ENCODE results near the gene TRIP12. TPM values are rescaled to one million over a fixed set of nuclear protein-coding genes. Genes with fewer than 3 reads are reported as not detected.

Gene TRIP12
- total and polyA plus RNA-seq, 2 of the 13 experiments (the other 11 are each of a cell fraction or from before 2014, with no cell fraction given) = 72.1 to 153 TPM

DNA sequence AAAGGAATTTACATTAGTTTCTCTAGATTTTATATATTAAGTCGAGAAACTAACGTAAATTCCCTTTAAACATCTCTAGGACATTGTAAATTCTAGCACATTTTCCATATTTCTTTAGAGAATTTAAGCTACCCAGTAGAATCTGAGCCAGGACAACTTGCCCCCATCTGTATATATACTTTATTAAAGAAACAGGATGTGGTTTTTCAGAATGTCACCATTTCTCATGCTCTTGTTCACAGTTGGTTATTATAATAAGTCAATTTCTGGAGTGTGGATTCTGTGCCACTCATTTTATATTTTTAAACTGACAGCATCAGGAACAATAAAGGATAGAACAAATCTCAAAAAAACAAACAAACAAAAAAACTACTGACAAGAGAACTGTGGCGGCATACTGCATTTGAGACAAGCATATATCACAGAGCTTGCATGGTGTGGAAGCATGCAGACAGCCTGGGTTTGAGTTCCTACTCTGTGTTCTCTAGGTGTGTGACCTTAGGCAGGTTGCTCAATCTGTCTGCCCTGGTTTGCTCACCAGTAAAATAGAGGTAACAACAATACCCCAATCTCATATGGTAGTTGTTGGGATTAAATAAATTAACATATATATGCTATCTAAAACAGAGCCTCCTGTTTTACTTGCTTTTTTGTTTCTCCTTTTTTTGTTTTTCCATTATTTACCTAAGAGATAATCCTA, 146.0 kb downstream of the TRIP12 start:
- H4K20me1 ChIP-seq (ENCODE audit: insufficient read depth, low read length) = peaks cover 6% of the 10 kb centered on the region; the same call in 1 of the 2 replicates
- no peak overlapping the region for H2AFZ ChIP-seq (ENCODE audit: low read length)
- no peak overlapping the region for H3K4me2 ChIP-seq (ENCODE audit: low read depth, low read length)
- TF ChIP-seq SATB2 (CRISPR knock-in tag; IDR thresholded peaks at IDR 0.05) (no peak), FOXK2 (IDR thresholded peaks at IDR 0.05) (no peak), KDM6A (CRISPR knock-in tag; IDR thresholded peaks at IDR 0.05; ENCODE audit: low read depth) (no peak), ZNF10 (CRISPR knock-in tag; IDR thresholded peaks at IDR 0.05; ENCODE audit: borderline replicate concordance, low read depth) (no peak), ZNF136 (CRISPR knock-in tag; IDR thresholded peaks at IDR 0.05; ENCODE audit: low read depth) (no peak), ZNF570 (CRISPR knock-in tag; IDR thresholded peaks at IDR 0.05; ENCODE audit: borderline replicate concordance) (no peak)
- TF ChIP-seq, protein P1, sequence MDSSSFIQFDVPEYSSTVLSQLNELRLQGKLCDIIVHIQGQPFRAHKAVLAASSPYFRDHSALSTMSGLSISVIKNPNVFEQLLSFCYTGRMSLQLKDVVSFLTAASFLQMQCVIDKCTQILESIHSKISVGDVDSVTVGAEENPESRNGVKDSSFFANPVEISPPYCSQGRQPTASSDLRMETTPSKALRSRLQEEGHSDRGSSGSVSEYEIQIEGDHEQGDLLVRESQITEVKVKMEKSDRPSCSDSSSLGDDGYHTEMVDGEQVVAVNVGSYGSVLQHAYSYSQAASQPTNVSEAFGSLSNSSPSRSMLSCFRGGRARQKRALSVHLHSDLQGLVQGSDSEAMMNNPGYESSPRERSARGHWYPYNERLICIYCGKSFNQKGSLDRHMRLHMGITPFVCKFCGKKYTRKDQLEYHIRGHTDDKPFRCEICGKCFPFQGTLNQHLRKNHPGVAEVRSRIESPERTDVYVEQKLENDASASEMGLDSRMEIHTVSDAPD (CRISPR knock-in tag; IDR thresholded peaks at IDR 0.05) = no peak
- TF ChIP-seq, protein P2, sequence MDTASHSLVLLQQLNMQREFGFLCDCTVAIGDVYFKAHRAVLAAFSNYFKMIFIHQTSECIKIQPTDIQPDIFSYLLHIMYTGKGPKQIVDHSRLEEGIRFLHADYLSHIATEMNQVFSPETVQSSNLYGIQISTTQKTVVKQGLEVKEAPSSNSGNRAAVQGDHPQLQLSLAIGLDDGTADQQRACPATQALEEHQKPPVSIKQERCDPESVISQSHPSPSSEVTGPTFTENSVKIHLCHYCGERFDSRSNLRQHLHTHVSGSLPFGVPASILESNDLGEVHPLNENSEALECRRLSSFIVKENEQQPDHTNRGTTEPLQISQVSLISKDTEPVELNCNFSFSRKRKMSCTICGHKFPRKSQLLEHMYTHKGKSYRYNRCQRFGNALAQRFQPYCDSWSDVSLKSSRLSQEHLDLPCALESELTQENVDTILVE (CRISPR knock-in tag; IDR thresholded peaks at IDR 0.05) = no peak
- TF ChIP-seq, protein P3, sequence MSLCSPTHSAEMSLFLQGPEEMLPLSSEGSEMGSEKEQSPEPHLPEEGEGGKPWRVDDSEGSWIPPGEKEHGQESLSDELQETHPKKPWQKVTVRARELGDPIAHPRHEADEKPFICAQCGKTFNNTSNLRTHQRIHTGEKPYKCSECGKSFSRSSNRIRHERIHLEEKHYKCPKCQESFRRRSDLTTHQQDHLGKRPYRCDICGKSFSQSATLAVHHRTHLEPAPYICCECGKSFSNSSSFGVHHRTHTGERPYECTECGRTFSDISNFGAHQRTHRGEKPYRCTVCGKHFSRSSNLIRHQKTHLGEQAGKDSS (CRISPR knock-in tag; IDR thresholded peaks at IDR 0.05; ENCODE audit: borderline replicate concordance, low read depth) = no peak
- peaks cover 23 to 80% of the 10 kb centered on the region in 2 experiments for H3K36me3 ChIP-seq (replicated peaks in 1 of 2; ENCODE audit: control insufficient read depth in 1 of 2, insufficient read depth in 2 of 2, low read length in 2 of 2)
- intact Hi-C loops (cut with micrococcal nuclease; ENCODE audit: unreplicated experiment) (no loop called here), in situ Hi-C loops (cut with HindIII; ENCODE audit: extremely low pct_ligation_motif_present, low pct_unique_long_range_greater_than_20kb) (no loop called here)
- WGBS (ENCODE audit: low lambda C conversion rate) = 99% methylated on average over 3 of the region's 3 CpGs
- no peaks in the 10 kb centered on the region for H3K4me1 ChIP-seq (ENCODE audit: insufficient read depth, low read length)
- BruUV-seq (replicated peaks) = no TSS peak
- H3K9ac ChIP-seq (ENCODE audit: insufficient read depth, low read depth, low read length) = no peak overlapping the region
- FAIRE-seq (no peak), ATAC-seq (no peak), DNase-seq (ENCODE audit: low spot score) (no peak)
- ChIA-PET CTCF (ENCODE audit: low intra/inter-chr PET ratio, low total read pairs) (no interaction called here), POLR2A (no interaction called here)
- no peaks in the 10 kb centered on the region for H3K27me3 ChIP-seq (ENCODE audit: control insufficient read depth in 1 of 2, insufficient read depth in 2 of 2, low read length in 2 of 2)
- H3K4me3 ChIP-seq (replicated peaks in 1 of 3; ENCODE audit: insufficient read depth in 1 of 3, low read depth in 2 of 3, low read length in 3 of 3) = no peak overlapping the region
- no peaks in the 10 kb centered on the region for H3K79me2 ChIP-seq (ENCODE audit: insufficient read depth, low read length)
- H3K9me3 ChIP-seq (ENCODE audit: low read length) = no peaks in the 10 kb centered on the region
- H3K27ac ChIP-seq (ENCODE audit: extremely low read length, insufficient read depth, low read length) = no peak overlapping the region
